K562 (cell line): ENCODE results near the gene COL5A1. TPM values are rescaled to one million over a fixed set of nuclear protein-coding genes. Genes with fewer than 3 reads are reported as not detected.

Experiments used
- ATAC-seq: fragments of 200-7000 bp; cut with Tn5 transposase; 3 replicates; pipeline ENCODE4 v1.9.1; 2020; ENCODE audit warnings: moderate library complexity
- BruUV-seq: library from RNA; stranded (reverse); fragments of 400-500 nt; replicated peaks from 2 replicates; lab custom pipeline; 2021; lab: Mats Ljungman, UMichigan
- CTCF ChIA-PET: fragments of 300-600 bp; formaldehyde crosslinking; extraction: SDS; loops from one replicate; lab custom pipeline; 2021; ENCODE audit warnings: low intra/inter-chr PET ratio; lab: Yijun Ruan, JAX
- POLR2A ChIA-PET: fragments of 300-600, 350-650 bp; sonication (Branson Sonifier 250); formaldehyde crosslinking; extraction: SDS; loops from one replicate; lab custom pipeline; 2021; ENCODE audit warnings: antibody characterized with exemption, inconsistent platforms; lab: Yijun Ruan, JAX
- DNase-seq, 4 experiments: peaks; one replicate each; pipeline versions ENCODE4 v3.0.0 to v3.0.0-alpha.2; 2011 to 2018; ENCODE audit warnings: low spot score in 3 of 4, mixed read lengths in 3 of 4; ENCODE audit errors: extremely low read depth in 1 of 4
- FAIRE-seq: peaks from 2 replicates; lab custom pipeline; 2011; peaks lifted over from hg19 to GRCh38; lab: Jason Lieb, UNC
- H2AFZ ChIP-seq: 2 replicates; pipeline ENCODE4 v1.6.0; 2011; ENCODE audit warnings: low read depth, low read length, control low read depth, inconsistent platforms
- H3K27ac ChIP-seq: fragments of 200-600 bp; 3 replicates; pipeline ENCODE4 v1.8.0; 2011; ENCODE audit warnings: low read depth, mild to moderate bottlenecking, control low read depth, inconsistent platforms, low read length, moderate library complexity, mixed read lengths; ENCODE audit errors: extremely low read depth
- H3K27me3 ChIP-seq, 2 experiments: fragments of 300-600 bp in 1 of 2; 2 replicates in 1 of 2; 3 replicates in 1 of 2; pipeline versions ENCODE4 v1.6.0 to v1.8.0; 2011; ENCODE audit warnings: inconsistent platforms in 2 of 2, low read length in 2 of 2, mild to moderate bottlenecking in 1 of 2, mixed read lengths in 1 of 2, moderate library complexity in 1 of 2; ENCODE audit not compliant: control insufficient read depth in 2 of 2, insufficient read depth in 2 of 2
- H3K36me3 ChIP-seq: fragments of 300-600 bp; 3 replicates; pipeline ENCODE4 v1.8.0; 2011; ENCODE audit warnings: mild to moderate bottlenecking, low read length, inconsistent platforms; ENCODE audit not compliant: control insufficient read depth, insufficient read depth
- H3K4me1 ChIP-seq, 2 experiments: fragments of 200-600 bp in 1 of 2; replicated peaks in 1 of 2; 2 replicates in 1 of 2; 3 replicates in 1 of 2; pipeline versions ENCODE4 v1.5.1 to v1.8.0; 2011; ENCODE audit warnings: inconsistent platforms in 2 of 2, low read length in 2 of 2, mild to moderate bottlenecking in 1 of 2, mixed read lengths in 1 of 2, moderate library complexity in 1 of 2; ENCODE audit not compliant: control insufficient read depth in 2 of 2, insufficient read depth in 2 of 2
- H3K4me2 ChIP-seq: 2 replicates; pipeline ENCODE4 v1.6.1; 2011; ENCODE audit warnings: low read length, control low read depth, inconsistent platforms, mixed read lengths; ENCODE audit not compliant: insufficient read depth
- H3K4me3 ChIP-seq: fragments of 200-600 bp; sonication (generic), shearing (Covaris generic); 2 replicates; pipeline ENCODE4 v1.5.1; 2016; ENCODE audit warnings: control low read depth, inconsistent platforms
- H3K79me2 ChIP-seq: fragments of 200-600 bp; 3 replicates; pipeline ENCODE4 v1.8.0; 2011; ENCODE audit warnings: low read length, inconsistent platforms; ENCODE audit not compliant: control insufficient read depth, insufficient read depth
- H3K9ac ChIP-seq, 2 experiments: 2 replicates each; pipeline versions ENCODE4 v1.6.0 to v1.6.1; 2011; ENCODE audit warnings: low read depth in 2 of 2, low read length in 2 of 2, control low read depth in 1 of 2, inconsistent platforms in 1 of 2, mild to moderate bottlenecking in 1 of 2, mixed read lengths in 1 of 2; ENCODE audit not compliant: insufficient read depth in 1 of 2
- H3K9me1 ChIP-seq: one replicate; pipeline ENCODE4 v1.6.0; 2011; ENCODE audit warnings: inconsistent platforms, mild to moderate bottlenecking, low read length, moderate library complexity; ENCODE audit not compliant: control insufficient read depth, insufficient read depth
- H3K9me3 ChIP-seq: replicated peaks from 2 replicates; pipeline ENCODE4 v1.5.1; 2011; ENCODE audit warnings: low read depth, low read length, inconsistent platforms; ENCODE audit not compliant: control insufficient read depth, insufficient read depth
- H4K20me1 ChIP-seq: replicated peaks from 2 replicates; pipeline ENCODE4 v1.6.1; 2011; ENCODE audit warnings: low read length, inconsistent platforms, mixed read lengths; ENCODE audit not compliant: control insufficient read depth, insufficient read depth
- ARHGAP35 ChIP-seq: fragments of 450-650 bp; IDR thresholded peaks from 2 replicates; pipeline ENCODE4 v1.6.1; 2018; ENCODE audit not compliant: partially characterized antibody
- FOXJ2 ChIP-seq: fragments of 200-800 bp; sonication (Bioruptor generic); IDR thresholded peaks from 2 replicates; pipeline ENCODE4 v1.6.1; 2016; ENCODE audit warnings: missing genetic modification characterization, missing compliant biosample characterization
- RAD51 ChIP-seq: fragments of 450-650 bp; IDR thresholded peaks from 2 replicates; pipeline ENCODE4 v1.7.1; 2016; ENCODE audit warnings: low read depth, mild to moderate bottlenecking, borderline replicate concordance
- USF1 ChIP-seq: sonication (generic); formaldehyde crosslinking; IDR thresholded peaks from 2 replicates; pipeline ENCODE4 v1.9.0; 2022; ENCODE audit warnings: mild to moderate bottlenecking, missing genetic modification reagents
- ZBTB5 ChIP-seq: fragments of 450-650 bp; IDR thresholded peaks from 2 replicates; pipeline ENCODE4 v1.6.1; 2017; ENCODE audit warnings: antibody characterized with exemption
- WGBS: fragments of 100-300 bp; shearing (Covaris generic); methylation state at CpG from one replicate; pipeline ENCODE4 v1.1.6; 2016; ENCODE audit warnings: low coverage, mixed read lengths; ENCODE audit not compliant: insufficient coverage; ENCODE audit errors: missing lambda C conversion rate; 5-methylcytosine and 5-hydroxymethylcytosine counted together
- in situ Hi-C: fragments of 300-500 bp; cut with MboI; formaldehyde crosslinking; loops from 4 replicates; pipeline ENCODE4 v1.15.0; 2018; ENCODE audit warnings: inconsistent platforms, mixed read lengths
- intact Hi-C: fragments of 100-400 bp; cut with micrococcal nuclease; formaldehyde crosslinking; loops from 2 replicates; pipeline ENCODE4 v1.14.2; 2022
- polyA plus RNA-seq, 8 experiments: library from polyadenylated mRNA; depleted of rRNA in 4 of 8; stranded (reverse) in 5 of 8; unstranded in 3 of 8; fragments of >200 nt; fragmentation: Nextera tagmentation in 2 of 8; fragmentation: Illumina TruSeq in 1 of 8; extraction: Ambion mirVana in 2 of 8; extraction: Trizol in 1 of 8; gene quantifications; 2 replicates each; pipeline versions ENCODE4 v1.2.1 to v1.2.3, GENCODE V29; 2011 to 2014; ENCODE audit warnings: inconsistent platforms in 1 of 8, missing spikeins in 1 of 8
- total RNA-seq, 7 experiments: library from RNA; depleted of rRNA in 6 of 7; stranded (reverse); fragments of >200 nt in 6 of 7; fragmentation: Illumina TruSeq in 2 of 7; extraction: Trizol in 2 of 7; gene quantifications; 2 replicates each; pipeline versions ENCODE4 v1.2.1 to v1.2.3, GENCODE V29; 2011 to 2021; ENCODE audit warnings: low replicate concordance in 1 of 7
- TF ChIP-seq, protein P1 (sequence below): fragments of 450-650 bp; formaldehyde crosslinking; IDR thresholded peaks from 2 replicates; pipeline ENCODE4 v1.4.0; 2020; ENCODE audit warnings: mild to moderate bottlenecking, mixed read lengths

The COL5A1 gene
- total and polyA plus RNA-seq, 9 of the 15 experiments (the other 6 are each of a cell fraction or from before 2014, with no cell fraction given) = under 0.01 to 0.13 (median 0.04) TPM; not detected in 6

DNA sequence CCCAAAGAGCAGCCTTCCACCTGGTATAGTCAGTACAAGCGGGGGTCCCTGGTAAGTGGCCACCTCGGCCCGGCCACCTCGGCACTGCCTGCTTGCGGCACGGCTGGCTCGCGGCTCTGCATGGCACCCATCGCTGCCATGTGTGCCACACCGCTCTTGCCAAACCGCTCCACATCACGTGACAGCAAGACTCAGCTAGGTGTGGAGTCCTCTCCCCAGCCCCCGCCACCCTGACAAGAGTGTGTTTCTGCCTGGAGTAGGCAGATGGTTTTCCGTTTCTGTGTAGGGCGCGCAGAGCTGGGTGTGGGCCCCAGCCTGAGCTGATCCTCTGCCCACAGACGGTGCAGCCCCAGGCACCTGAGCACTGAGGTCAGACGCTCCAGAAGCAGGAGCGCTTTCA, 188.5 kb downstream of the COL5A1 start:
- ChIA-PET CTCF (no interaction called here), POLR2A (no interaction called here)
- H3K4me3 ChIP-seq = no peak overlapping the region
- H3K9me1 ChIP-seq = no peaks in the 10 kb centered on the region
- peaks cover 3 to 64% of the 10 kb centered on the region in 2 experiments; a peak in 4 of 5 replicates for H3K27me3 ChIP-seq
- WGBS = 0% methylated on average over 18 of the region's 19 CpGs
- in situ Hi-C loops = no loop called here
- DNase-seq = no peak
- no TSS peak for BruUV-seq
- no peaks in the 10 kb centered on the region; the same call in 1 of the 2 replicates for H4K20me1 ChIP-seq
- H3K9ac ChIP-seq = no peak overlapping the region
- H3K36me3 ChIP-seq = no peaks in the 10 kb centered on the region
- no peak overlapping the region for H3K4me2 ChIP-seq
- no peak for FAIRE-seq
- TF ChIP-seq ZBTB5 = no peak
- no peak for TF ChIP-seq ARHGAP35
- TF ChIP-seq, protein P1, sequence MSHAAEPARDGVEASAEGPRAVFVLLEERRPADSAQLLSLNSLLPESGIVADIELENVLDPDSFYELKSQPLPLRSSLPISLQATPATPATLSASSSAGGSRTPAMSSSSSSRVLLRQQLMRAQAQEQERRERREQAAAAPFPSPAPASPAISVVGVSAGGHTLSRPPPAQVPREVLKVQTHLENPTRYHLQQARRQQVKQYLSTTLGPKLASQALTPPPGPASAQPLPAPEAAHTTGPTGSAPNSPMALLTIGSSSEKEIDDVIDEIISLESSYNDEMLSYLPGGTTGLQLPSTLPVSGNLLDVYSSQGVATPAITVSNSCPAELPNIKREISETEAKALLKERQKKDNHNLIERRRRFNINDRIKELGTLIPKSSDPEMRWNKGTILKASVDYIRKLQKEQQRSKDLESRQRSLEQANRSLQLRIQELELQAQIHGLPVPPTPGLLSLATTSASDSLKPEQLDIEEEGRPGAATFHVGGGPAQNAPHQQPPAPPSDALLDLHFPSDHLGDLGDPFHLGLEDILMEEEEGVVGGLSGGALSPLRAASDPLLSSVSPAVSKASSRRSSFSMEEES (CRISPR knock-in tag) = peak; percentile 63
- TF ChIP-seq RAD51 = 0 out of 2 replicates have a peak, but pooled peaks have one; percentile 12
- TF ChIP-seq FOXJ2 (tag) = no peak
- peak; percentile 42; the same call in 1 of the 2 replicates for TF ChIP-seq USF1 (CRISPR knock-in tag)
- TF ChIP-seq, all 486 proteins: peak for 3
- no peak for ATAC-seq
- Histone ChIP-seq H3K4me1 (no peaks in the 10 kb centered on the region; a peak in 1 of 5 replicates), H3K79me2 (no peaks in the 10 kb centered on the region), H3K27ac (no peak overlapping the region), H2AFZ (no peak overlapping the region), H3K9me3 (no peaks in the 10 kb centered on the region)
- intact Hi-C loops = no loop called here
